Liver (tissue), 2 donors: Measurements from ENCODE around the gene CAPSL.

Source experiments
- EGR1 ChIP-seq, 2 donors: IDR thresholded peaks; 2 replicates each; pipeline ENCODE4 v1.6.1; 2016 to 2018; ENCODE audit warnings: antibody characterized with exemption in 2 of 2, low read depth in 2 of 2
- GABPA ChIP-seq, 2 donors: IDR thresholded peaks in 1 of 2; conservative IDR thresholded peaks in 1 of 2; 2 replicates each; pipeline ENCODE4 v1.6.1; 2016; ENCODE audit warnings: antibody characterized with exemption in 2 of 2, mild to moderate bottlenecking in 1 of 2, moderate library complexity in 1 of 2
- donor health status: healthy.

- no peak for TF ChIP-seq GABPA (IDR thresholded peaks at IDR 0.05 in 1 of 2, conservative IDR thresholded peaks at IDR 0.05 in 1 of 2)
- TF ChIP-seq EGR1 (IDR thresholded peaks at IDR 0.05; ENCODE audit: low read depth in 2 of 2) = no peak
Observed at GRCh38 chr5:35855187-35855586, 83.2 kb downstream of the CAPSL start.
